Myocyte (in vitro differentiated cells): ENCODE data around the gene BAMBI. TPM values are rescaled to one million over a fixed set of nuclear protein-coding genes. Genes with fewer than 3 reads are reported as not detected.

Experiments used
- DNase-seq: peaks from one replicate; pipeline ENCODE4 v3.0.0-alpha.2; 2012; ENCODE audit warnings: low read depth
- total RNA-seq: library from RNA; depleted of rRNA; stranded (reverse); fragments of >200 nt; gene quantifications from 2 replicates; pipeline ENCODE4 v1.2.3, GENCODE V29; 2014

BAMBI gene
- total RNA-seq, 1 donor from 2014 or later, result 4.6 TPM

- DNase-seq, result no peak
Measured at GRCh38 chr10:28704464-28705161, 27.3 kb downstream of the BAMBI start.

GRCh38 chr10:28705472-28705871 is 28.2 kb downstream of the BAMBI start:
- DNase-seq, result no peak

- DNase-seq, result no peak
Measured at GRCh38 chr10:28709001-28709710, 31.8 kb downstream of the BAMBI start.

GRCh38 chr10:28710202-28710886 is 33.0 kb downstream of the BAMBI start:
- peak; percentile 17 for DNase-seq

- DNase-seq, result no peak
Measured at GRCh38 chr10:28711041-28711440, 33.7 kb downstream of the BAMBI start.

DNA sequence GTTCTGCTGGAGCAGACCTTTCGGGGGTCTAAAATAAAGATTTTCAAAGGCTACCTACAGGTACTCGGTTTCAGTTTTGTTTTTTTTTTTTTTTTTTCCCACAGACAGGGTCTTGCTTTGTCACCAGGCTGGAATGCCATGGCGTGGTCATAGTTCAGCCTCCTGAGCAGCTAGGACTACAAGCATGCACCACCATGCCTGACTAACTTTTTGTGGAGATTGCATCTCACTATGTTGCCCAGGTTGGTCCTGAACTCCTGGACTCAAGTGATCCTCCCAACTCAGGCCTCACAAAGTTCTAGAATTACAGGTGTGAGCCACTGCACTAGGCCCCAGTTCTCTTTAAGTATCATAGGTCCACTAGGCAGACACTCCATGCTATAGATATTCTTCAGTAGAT is 34.5 kb downstream of the BAMBI start:
- DNase-seq, result no peak

DNA sequence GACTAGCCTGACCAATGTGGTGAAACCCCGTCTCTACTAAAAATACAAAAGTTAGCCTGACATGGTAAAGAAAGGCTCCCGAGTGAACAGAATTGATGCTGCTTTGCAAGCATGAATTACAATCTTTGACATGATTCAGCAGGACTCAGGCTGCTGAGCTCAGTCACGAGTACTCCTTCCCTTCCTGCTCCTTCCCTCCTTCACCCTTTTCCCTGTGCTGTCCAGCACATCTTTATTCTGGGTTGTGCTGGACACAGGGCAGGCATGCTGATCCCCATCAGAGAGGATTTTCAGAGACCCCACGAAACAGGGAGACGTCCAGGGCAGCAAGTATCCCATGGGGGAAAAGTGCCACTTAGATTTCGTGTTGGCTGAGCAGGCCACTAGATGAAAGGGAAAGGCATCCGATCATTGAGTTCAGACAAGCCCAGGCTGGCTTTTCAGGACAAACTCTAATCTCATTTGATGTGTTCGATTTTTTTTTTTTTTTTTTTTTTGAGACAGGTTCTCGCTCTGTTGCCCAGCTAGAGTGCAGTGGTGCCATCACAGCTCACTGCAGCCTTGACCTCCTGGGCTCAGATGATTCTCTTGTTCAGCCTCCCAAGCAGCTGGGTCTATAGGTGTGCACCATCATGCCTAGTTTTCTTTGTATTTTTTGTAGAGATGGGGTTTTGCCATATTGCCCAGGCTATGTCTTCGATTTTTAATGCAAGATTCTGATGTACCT is 36.5 kb downstream of the BAMBI start:
- no peak for DNase-seq

DNA sequence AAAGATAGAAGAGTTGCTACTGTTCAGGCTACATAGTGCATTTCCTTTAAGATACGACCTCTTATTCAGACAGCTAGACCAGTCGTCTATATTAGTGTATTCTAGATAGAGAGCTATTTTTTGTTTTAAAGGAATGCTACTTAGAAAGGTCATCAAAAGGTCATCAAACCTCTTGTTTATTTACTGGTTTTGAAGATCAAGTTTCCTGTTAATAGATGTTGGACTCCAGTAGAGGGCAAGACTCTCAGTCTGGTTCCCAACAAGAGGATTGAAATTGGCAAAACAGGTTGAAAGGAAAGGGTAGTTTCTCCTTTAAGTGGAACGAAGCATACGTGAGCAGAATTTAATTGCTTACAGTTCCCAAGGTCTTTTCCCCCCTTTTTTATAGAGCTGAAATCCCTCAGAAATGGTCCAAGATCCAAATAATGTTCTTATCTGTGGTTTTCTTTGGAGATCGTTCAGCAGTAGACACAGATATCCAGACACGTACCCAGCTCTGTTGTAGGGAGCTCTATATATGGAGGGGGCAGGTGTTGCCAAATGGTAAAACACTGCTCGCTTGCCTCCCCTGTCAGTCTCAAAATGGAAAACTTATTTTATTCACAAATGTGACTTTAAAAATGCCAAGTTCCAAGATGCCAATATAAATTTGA is 37.2 kb downstream of the BAMBI start:
- DNase-seq, result no peak

DNA sequence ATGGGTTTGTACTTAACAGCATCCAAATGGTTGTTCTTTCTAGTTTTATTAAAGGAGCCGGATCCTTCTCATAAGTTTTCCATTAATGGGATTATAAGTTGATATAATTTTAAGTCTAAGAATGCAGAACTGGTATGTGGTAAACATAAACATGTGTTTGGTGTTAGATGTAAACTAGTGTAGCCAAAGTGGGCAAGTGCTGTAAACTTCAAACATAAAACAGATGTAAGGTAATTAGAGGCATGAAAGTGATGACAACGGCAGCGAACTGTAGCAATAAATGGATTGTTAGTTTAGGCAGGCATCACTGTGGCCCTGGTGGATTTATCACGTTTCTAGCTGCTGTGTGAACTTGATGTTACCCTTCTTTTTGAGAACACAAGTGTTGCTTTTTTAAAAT is 37.9 kb downstream of the BAMBI start:
- no peak for DNase-seq

DNA sequence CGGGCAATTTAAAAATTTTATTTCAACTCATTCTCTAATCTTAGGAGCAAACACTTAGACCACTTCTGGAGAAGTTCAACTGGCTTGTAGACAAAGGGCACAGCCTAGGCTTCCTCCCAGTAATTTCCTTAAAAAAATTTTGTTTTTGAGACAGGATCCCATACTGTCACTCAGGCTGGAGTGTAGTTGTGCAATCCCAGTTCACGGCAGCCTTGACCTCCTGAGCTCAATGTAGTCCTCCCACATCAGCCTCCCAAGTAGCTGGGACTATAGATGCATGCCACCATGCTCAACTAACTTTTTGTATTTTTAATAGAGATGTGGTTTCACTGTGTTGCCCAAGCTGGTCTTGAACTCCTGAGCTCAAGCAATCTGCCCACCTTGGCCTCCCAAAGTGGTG is 38.4 kb downstream of the BAMBI start:
- no peak for DNase-seq

- DNase-seq, result peak; percentile 39
Measured at GRCh38 chr10:28716748-28717147, 39.4 kb downstream of the BAMBI start.

- no peak for DNase-seq
Measured at GRCh38 chr10:28717656-28718201, 40.4 kb downstream of the BAMBI start.

GRCh38 chr10:28719789-28720436 is 42.6 kb downstream of the BAMBI start:
- no peak for DNase-seq

GRCh38 chr10:28721318-28721951 is 44.1 kb downstream of the BAMBI start:
- DNase-seq, result no peak

GRCh38 chr10:28722065-28722803 is 44.9 kb downstream of the BAMBI start:
- DNase-seq, result peak; percentile 41

GRCh38 chr10:28728366-28728765 is 51.0 kb downstream of the BAMBI start:
- no peak for DNase-seq

DNA sequence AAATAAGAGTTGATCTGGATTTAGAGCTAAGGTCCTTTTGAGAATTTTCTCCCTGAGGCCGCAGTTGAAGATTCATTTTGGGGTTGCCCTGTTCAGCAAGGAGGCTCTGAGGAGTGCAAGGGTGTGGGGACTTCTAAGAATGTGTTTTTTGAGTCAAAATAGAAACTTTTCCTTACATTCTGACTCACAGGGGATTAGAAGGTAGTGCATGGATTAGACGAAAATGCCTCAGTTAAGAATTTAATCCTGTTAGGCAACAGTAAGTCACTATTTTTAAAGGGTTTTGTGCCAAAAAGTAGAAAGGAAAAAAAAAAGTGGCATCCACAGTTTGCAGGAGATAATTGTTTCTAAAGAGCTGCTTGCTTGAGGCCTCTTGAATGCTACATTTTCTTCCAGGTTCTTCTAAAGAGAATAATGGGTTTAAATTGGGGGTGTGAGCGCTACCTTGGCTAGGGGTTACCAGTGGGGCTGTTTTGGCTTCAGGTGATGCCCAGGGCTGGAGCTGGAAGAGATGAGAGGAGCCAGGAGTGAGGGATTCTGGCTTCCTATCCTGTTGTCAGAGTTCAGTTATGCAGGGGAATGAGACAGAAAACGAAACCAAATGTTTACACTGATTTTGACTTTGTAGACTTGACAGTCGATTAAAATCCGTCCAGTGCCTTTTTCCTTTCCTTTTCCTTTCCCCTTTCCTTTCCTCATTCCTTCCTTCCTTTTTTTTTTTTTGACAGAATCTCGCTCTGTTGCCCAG is 52.9 kb downstream of the BAMBI start:
- peak; percentile 15 for DNase-seq

- DNase-seq, result no peak
Measured at GRCh38 chr10:28732091-28732490, 54.8 kb downstream of the BAMBI start.
